Caco-2 (cell line): Measurements from ENCODE around the gene CCDC194. TPM values are rescaled to one million over a fixed set of nuclear protein-coding genes. Genes with fewer than 3 reads are reported as not detected.

Experiments
- Bru-seq: library from RNA; stranded (reverse); fragments of 400-500 nt; gene quantifications from one replicate; lab custom pipeline; 2021; lab: Mats Ljungman, UMichigan
- BruChase-seq, 2 experiments: library from RNA; stranded (reverse); fragments of 400-500 nt; gene quantifications; one replicate each; lab custom pipeline; 2021; lab: Mats Ljungman, UMichigan
- BruUV-seq: library from RNA; stranded (reverse); fragments of 400-500 nt; replicated peaks from 2 replicates; lab custom pipeline; 2021; lab: Mats Ljungman, UMichigan
- CTCF ChIA-PET: fragments of 300-600 bp; sonication (Branson Sonifier 250); formaldehyde crosslinking; loops from one replicate; lab custom pipeline; 2022; ENCODE audit warnings: antibody characterized with exemption; lab: Charles Lee
- POLR2A ChIA-PET: fragments of 300-600 bp; sonication (Branson Sonifier 250); formaldehyde crosslinking; loops from one replicate; lab custom pipeline; 2022; ENCODE audit warnings: antibody characterized with exemption; lab: Charles Lee
- DNase-seq, 2 experiments: peaks; one replicate each; pipeline versions ENCODE4 v3.0.0 to v3.0.0-alpha.2; 2020 to 2022
- H3K27me3 ChIP-seq: replicated peaks from 2 replicates; pipeline ENCODE4 v1.6.0; 2011; ENCODE audit warnings: low read length; ENCODE audit not compliant: control insufficient read depth, insufficient read depth
- H3K36me3 ChIP-seq: 2 replicates; pipeline ENCODE4 v1.5.1; 2011; ENCODE audit warnings: low read length; ENCODE audit not compliant: control insufficient read depth, insufficient read depth
- H3K4me1 ChIP-seq: fragments of 250-450 bp; sonication (Bioruptor Pico); 2 replicates; pipeline ENCODE4 v1.5.1; 2020; ENCODE audit warnings: mild to moderate bottlenecking
- H3K4me3 ChIP-seq: 2 replicates; pipeline ENCODE4 v1.5.1; 2011; ENCODE audit warnings: low read depth, mild to moderate bottlenecking, control low read depth, low read length
- H3K9me3 ChIP-seq: fragments of 250-450 bp; sonication (Bioruptor Pico); 2 replicates; pipeline ENCODE4 v1.5.1; 2020; ENCODE audit warnings: mild to moderate bottlenecking, moderate library complexity
- H3K27ac Mint-ChIP-seq: one replicate; pipeline ENCODE4 v1.8.0; 2022; ENCODE audit warnings: mixed read lengths; ENCODE audit not compliant: unreplicated experiment
- H3K27me3 Mint-ChIP-seq: one replicate; pipeline ENCODE4 v1.8.0; 2022; ENCODE audit warnings: mixed read lengths; ENCODE audit not compliant: insufficient read depth, unreplicated experiment
- H3K36me3 Mint-ChIP-seq: one replicate; pipeline ENCODE4 v1.8.0; 2022; ENCODE audit warnings: mild to moderate bottlenecking, mixed read lengths; ENCODE audit not compliant: insufficient read depth, unreplicated experiment
- H3K4me1 Mint-ChIP-seq: one replicate; pipeline ENCODE4 v1.8.0; 2022; ENCODE audit warnings: low read depth, mixed read lengths; ENCODE audit not compliant: unreplicated experiment
- H3K4me3 Mint-ChIP-seq: one replicate; pipeline ENCODE4 v1.8.0; 2022; ENCODE audit warnings: mild to moderate bottlenecking, moderate library complexity, mixed read lengths; ENCODE audit not compliant: unreplicated experiment
- H3K9me3 Mint-ChIP-seq: one replicate; pipeline ENCODE4 v1.8.0; 2022; ENCODE audit warnings: mixed read lengths; ENCODE audit not compliant: unreplicated experiment
- intact Hi-C: fragments of 100-400 bp; cut with micrococcal nuclease; formaldehyde crosslinking; loops from one replicate; pipeline ENCODE4 v1.10.0; 2022; ENCODE audit not compliant: unreplicated experiment
- long read RNA-seq: library from polyadenylated mRNA; stranded (forward); transcript quantifications from one replicate; pipeline ENCODE4 v2.0.0, GENCODE V29; 2022
- total RNA-seq: library from RNA; stranded (reverse); gene quantifications from 2 replicates; pipeline ENCODE4 v1.2.3, GENCODE V29; 2022
- TF ChIP-seq, protein P1 (sequence below), 2 experiments: fragments of 200-600 bp in 1 of 2; IDR thresholded peaks; 1 replicate in 1 of 2; 2 replicates in 1 of 2; pipeline versions ENCODE4 v1.5.1 to v1.8.0; 2011 to 2022; ENCODE audit warnings: antibody characterized with exemption in 1 of 2, control low read depth in 1 of 2, inconsistent platforms in 1 of 2, low read depth in 1 of 2, low read length in 1 of 2, mild to moderate bottlenecking in 1 of 2, moderate library complexity in 1 of 2; ENCODE audit not compliant: insufficient read depth in 1 of 2, severe bottlenecking in 1 of 2, unreplicated experiment in 1 of 2

The CCDC194 gene, protein sequence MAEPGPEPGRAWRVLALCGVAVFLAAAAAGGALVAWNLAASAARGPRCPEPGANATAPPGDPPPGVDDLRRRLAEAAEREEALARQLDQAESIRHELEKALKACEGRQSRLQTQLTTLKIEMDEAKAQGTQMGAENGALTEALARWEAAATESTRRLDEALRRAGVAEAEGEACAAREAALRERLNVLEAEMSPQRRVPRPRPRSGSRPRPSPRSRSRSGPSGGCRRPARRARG
- total RNA-seq (1.0 and 1.3 TPM in 2 replicates), Bru-seq, nascent RNA (percentile 42 among the genes with signal in this experiment), BruChase-seq, experiment 1, labeled RNA remaining after a 2-hour chase (percentile 46 among the genes with signal in this experiment), BruChase-seq, experiment 2, labeled RNA remaining after a 6-hour chase (percentile 53 among the genes with signal in this experiment)
- long read RNA-seq, result 0 reads

DNA sequence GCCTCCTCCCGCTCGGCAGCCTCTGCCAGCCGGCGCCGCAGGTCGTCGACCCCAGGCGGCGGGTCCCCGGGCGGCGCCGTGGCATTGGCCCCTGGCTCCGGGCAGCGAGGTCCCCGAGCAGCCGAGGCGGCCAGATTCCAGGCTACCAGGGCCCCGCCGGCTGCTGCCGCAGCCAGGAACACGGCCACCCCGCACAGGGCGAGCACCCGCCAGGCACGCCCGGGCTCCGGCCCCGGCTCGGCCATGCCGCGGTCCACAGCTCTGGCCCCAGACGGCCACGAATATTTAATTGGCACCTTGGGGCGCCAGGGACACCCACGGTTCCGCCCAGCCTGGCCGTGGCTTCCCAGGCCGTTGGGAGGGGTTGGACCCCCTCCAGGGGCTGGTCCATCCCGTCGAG lies at the start of gene CCDC194:
CCDC194 (minus strand) TSS at position 283 of the 400 bp plus-strand sequence; CDS start at position 245, 38 bp downstream.
- Mint-ChIP-seq H3K9me3 (no peaks in the 10 kb centered on the region), H3K27ac (no peak within 1 kb of the TSS), H3K27me3 (no peaks in the 10 kb centered on the region), H3K4me3 (no peak within 1 kb of the TSS), H3K4me1 (peaks cover 6% of the 10 kb centered on the region), H3K36me3 (peaks cover 6% of the 10 kb centered on the region)
- no peaks in the 10 kb centered on the region for H3K36me3 ChIP-seq
- ChIA-PET CTCF (no interaction called here), POLR2A (no interaction called here)
- H3K4me3 ChIP-seq, result no peak within 1 kb of the TSS
- TF ChIP-seq, protein P1, sequence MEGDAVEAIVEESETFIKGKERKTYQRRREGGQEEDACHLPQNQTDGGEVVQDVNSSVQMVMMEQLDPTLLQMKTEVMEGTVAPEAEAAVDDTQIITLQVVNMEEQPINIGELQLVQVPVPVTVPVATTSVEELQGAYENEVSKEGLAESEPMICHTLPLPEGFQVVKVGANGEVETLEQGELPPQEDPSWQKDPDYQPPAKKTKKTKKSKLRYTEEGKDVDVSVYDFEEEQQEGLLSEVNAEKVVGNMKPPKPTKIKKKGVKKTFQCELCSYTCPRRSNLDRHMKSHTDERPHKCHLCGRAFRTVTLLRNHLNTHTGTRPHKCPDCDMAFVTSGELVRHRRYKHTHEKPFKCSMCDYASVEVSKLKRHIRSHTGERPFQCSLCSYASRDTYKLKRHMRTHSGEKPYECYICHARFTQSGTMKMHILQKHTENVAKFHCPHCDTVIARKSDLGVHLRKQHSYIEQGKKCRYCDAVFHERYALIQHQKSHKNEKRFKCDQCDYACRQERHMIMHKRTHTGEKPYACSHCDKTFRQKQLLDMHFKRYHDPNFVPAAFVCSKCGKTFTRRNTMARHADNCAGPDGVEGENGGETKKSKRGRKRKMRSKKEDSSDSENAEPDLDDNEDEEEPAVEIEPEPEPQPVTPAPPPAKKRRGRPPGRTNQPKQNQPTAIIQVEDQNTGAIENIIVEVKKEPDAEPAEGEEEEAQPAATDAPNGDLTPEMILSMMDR (IDR thresholded peaks at IDR 0.05; ENCODE audit: insufficient read depth in 1 of 2, low read depth in 1 of 2, low read length in 1 of 2, severe bottlenecking in 1 of 2, unreplicated experiment in 1 of 2), result no peak
- DNase-seq, result no peak
- intact Hi-C loops, result no loop called here
- no peaks in the 10 kb centered on the region for H3K27me3 ChIP-seq
- H3K9me3 ChIP-seq, result peaks cover 12% of the 10 kb centered on the region
- H3K4me1 ChIP-seq, result 0 out of 2 replicates have a peak, but pooled peaks cover 5% of the 10 kb centered on the region
- BruUV-seq, result no TSS peak

- ChIA-PET CTCF (interaction anchor here (0.5 to 1.2 kb wide), 5 partner anchors 9 to 408 kb away, joined by 3 to 7 read pairs (median 3); no protein-coding TSS in a partner anchor), POLR2A (no interaction called here)
- Histone ChIP-seq H3K4me3 (no peak overlapping the region), H3K27me3 (no peaks in the 10 kb centered on the region), H3K9me3 (no peaks in the 10 kb centered on the region), H3K4me1 (no peaks in the 10 kb centered on the region), H3K36me3 (no peaks in the 10 kb centered on the region)
- H3K27me3 Mint-ChIP-seq, result no peaks in the 10 kb centered on the region
- H3K4me1 Mint-ChIP-seq, result no peaks in the 10 kb centered on the region
- intact Hi-C loops, result loop anchor here (1.0 to 5.0 kb wide), 2 partner anchors 25 to 416 kb away; partner anchors contain the start of gene RPL18A
- TF ChIP-seq, protein P1 (IDR thresholded peaks at IDR 0.05; ENCODE audit: insufficient read depth in 1 of 2, low read depth in 1 of 2, low read length in 1 of 2, severe bottlenecking in 1 of 2, unreplicated experiment in 1 of 2), result peak; percentile 44 to 49
- H3K27ac Mint-ChIP-seq, result no peak overlapping the region
- H3K9me3 Mint-ChIP-seq, result no peaks in the 10 kb centered on the region
- DNase-seq, result peak in 1 of 2 experiments; percentile 45
- H3K36me3 Mint-ChIP-seq, result no peaks in the 10 kb centered on the region
- H3K4me3 Mint-ChIP-seq, result no peak overlapping the region
- BruUV-seq, result no TSS peak
Observed at GRCh38 chr19:17441241-17442021, 47.4 kb upstream of the CCDC194 start.

DNA sequence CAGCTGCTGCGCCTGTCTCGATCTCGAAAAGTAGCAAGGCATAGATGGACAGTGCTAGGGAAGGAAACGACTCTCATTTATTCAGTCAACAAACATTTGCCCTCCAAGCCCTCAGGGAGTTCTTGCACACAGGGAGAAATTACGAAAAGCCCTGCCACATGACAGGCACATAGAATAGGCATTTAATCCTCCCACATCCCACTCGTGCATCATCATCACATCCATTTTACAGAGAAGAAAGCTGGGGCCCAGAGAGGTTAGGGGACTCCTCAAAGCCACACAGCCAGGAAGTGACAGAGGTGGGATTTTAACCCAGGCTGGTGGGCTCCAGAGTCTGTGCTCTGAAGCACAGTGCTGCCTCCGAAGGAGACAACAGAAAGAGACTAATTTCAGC lies 42.9 kb upstream of the CCDC194 start:
- H3K9me3 Mint-ChIP-seq, result no peaks in the 10 kb centered on the region
- no peaks in the 10 kb centered on the region for H3K27me3 Mint-ChIP-seq
- intact Hi-C loops, result no loop called here
- Histone ChIP-seq H3K9me3 (no peaks in the 10 kb centered on the region), H3K36me3 (no peaks in the 10 kb centered on the region), H3K4me1 (no peaks in the 10 kb centered on the region), H3K4me3 (no peak overlapping the region), H3K27me3 (no peaks in the 10 kb centered on the region)
- no peak overlapping the region for H3K27ac Mint-ChIP-seq
- BruUV-seq, result no TSS peak
- H3K36me3 Mint-ChIP-seq, result no peaks in the 10 kb centered on the region
- H3K4me3 Mint-ChIP-seq, result no peak overlapping the region
- no peak for DNase-seq
- ChIA-PET POLR2A (no interaction called here), CTCF (no interaction called here)
- TF ChIP-seq, protein P1 (IDR thresholded peaks at IDR 0.05; ENCODE audit: insufficient read depth in 1 of 2, low read depth in 1 of 2, low read length in 1 of 2, severe bottlenecking in 1 of 2, unreplicated experiment in 1 of 2), result no peak
- H3K4me1 Mint-ChIP-seq, result no peaks in the 10 kb centered on the region
